HL-60 (cell line): ENCODE results near the gene CUL2.

Experiments
- CTCF ChIP-seq: IDR thresholded peaks from one replicate; pipeline ENCODE4 v1.5.1; 2011; ENCODE audit warnings: low read length, control low read depth, inconsistent platforms; ENCODE audit not compliant: insufficient read depth
- POLR2AphosphoS5 ChIP-seq: IDR thresholded peaks from 2 replicates; pipeline ENCODE4 v1.6.1; 2012; ENCODE audit warnings: low read depth
- REST ChIP-seq: IDR thresholded peaks from 2 replicates; pipeline ENCODE4 v1.6.1; 2012; ENCODE audit warnings: low read depth; ENCODE audit not compliant: insufficient replicate concordance
- SPI1 ChIP-seq: IDR thresholded peaks from 2 replicates; pipeline ENCODE4 v1.6.1; 2012; ENCODE audit warnings: low read depth, mild to moderate bottlenecking, borderline replicate concordance

GRCh38 chr10:35007858-35008301 is 82.3 kb downstream of the CUL2 start:
- TF ChIP-seq CTCF (no peak), SPI1 (no peak), POLR2AphosphoS5 (no peak), REST (no peak)
